Endothelial cell (in vitro differentiated cells): ENCODE results near the gene LRRC45. TPM values are rescaled to one million over a fixed set of nuclear protein-coding genes. Genes with fewer than 3 reads are reported as not detected.

Source experiments
- DNase-seq: peaks from one replicate; pipeline ENCODE4 v3.0.0; 2021; ENCODE audit warnings: low spot score
- H3K27ac Mint-ChIP-seq: one replicate; pipeline ENCODE4 v1.8.0; 2021; ENCODE audit warnings: mixed read lengths, inconsistent platforms; ENCODE audit not compliant: unreplicated experiment
- H3K27me3 Mint-ChIP-seq: one replicate; pipeline ENCODE4 v1.8.0; 2021; ENCODE audit warnings: mild to moderate bottlenecking, moderate library complexity, mixed read lengths, inconsistent platforms; ENCODE audit not compliant: unreplicated experiment
- H3K36me3 Mint-ChIP-seq: one replicate; pipeline ENCODE4 v1.8.0; 2021; ENCODE audit warnings: mild to moderate bottlenecking, low read depth, mixed read lengths, inconsistent platforms; ENCODE audit not compliant: unreplicated experiment
- H3K4me1 Mint-ChIP-seq: one replicate; pipeline ENCODE4 v1.8.0; 2021; ENCODE audit warnings: mild to moderate bottlenecking, mixed read lengths, inconsistent platforms; ENCODE audit not compliant: unreplicated experiment
- H3K4me3 Mint-ChIP-seq: one replicate; pipeline ENCODE4 v1.8.0; 2021; ENCODE audit warnings: mild to moderate bottlenecking, mixed read lengths, inconsistent platforms; ENCODE audit not compliant: unreplicated experiment
- H3K9me3 Mint-ChIP-seq: one replicate; pipeline ENCODE4 v1.8.0; 2021; ENCODE audit warnings: mixed read lengths, inconsistent platforms; ENCODE audit not compliant: unreplicated experiment
- CTCF ChIP-seq: fragments of 200-600 bp; sonication (generic); IDR thresholded peaks from one replicate; pipeline ENCODE4 v1.5.0; 2021; ENCODE audit warnings: antibody characterized with exemption; ENCODE audit not compliant: unreplicated experiment
- total RNA-seq: library from RNA; stranded (reverse); fragmentation: NEBNext Ultra II Directional; extraction: Animal tissue kit (Norgen Biotek cat#: 25700); gene quantifications from one replicate; pipeline ENCODE4 v1.2.1, GENCODE V29; 2021; ENCODE audit not compliant: unreplicated experiment

The LRRC45 gene
- total RNA-seq, 1 donor from 2014 or later = 12.2 TPM

- Mint-ChIP-seq H3K4me3 (no peak overlapping the region), H3K36me3 (peaks cover 4% of the 10 kb centered on the region), H3K27ac (no peak overlapping the region), H3K27me3 (peaks cover 3% of the 10 kb centered on the region), H3K4me1 (no peaks in the 10 kb centered on the region), H3K9me3 (no peaks in the 10 kb centered on the region)
- DNase-seq = no peak
- TF ChIP-seq CTCF = no peak
Measured at GRCh38 chr17:82076018-82076784, 53.1 kb downstream of the LRRC45 start.

DNA sequence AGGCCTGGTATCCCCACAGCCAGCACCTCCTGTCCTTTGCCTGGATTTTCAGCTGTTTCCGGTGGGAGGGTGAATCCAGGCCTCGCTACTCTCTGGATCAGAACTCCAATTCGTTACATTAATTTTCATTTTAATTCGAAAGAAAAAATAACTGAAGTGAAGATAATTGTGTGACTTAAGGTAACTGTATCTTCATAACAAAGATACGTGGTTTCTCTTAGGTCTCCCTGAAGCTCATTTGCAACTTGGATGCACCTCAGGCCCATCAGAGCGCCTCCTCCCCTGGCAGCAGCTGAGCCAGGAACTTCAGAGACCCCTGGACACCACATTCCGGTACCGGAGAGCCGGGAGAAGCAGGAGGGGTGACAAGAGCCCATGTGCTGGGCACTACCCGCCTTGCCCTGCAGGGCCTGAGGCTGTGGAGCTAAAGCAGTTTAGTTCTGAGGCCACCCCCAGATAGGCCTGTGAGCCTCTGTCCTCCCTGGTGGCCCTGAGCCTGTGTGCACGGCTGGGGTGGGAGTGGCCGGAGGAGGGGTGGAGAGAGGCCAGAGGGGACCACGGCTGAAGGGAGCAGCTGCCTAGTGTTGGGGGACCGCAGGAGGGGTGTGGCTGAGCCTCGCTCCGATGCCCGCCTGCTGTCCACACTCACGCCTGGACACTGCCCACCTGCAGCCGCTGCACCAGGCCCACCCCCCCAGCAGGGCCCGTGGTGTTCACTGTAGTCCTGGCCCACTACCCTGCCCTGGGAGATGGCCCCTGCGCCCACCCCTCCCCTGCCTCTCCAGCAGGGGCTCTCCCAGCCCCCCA lies 53.9 kb downstream of the LRRC45 start:
- no peak overlapping the region for H3K4me3 Mint-ChIP-seq
- peaks cover 3% of the 10 kb centered on the region for H3K27me3 Mint-ChIP-seq
- DNase-seq = no peak
- no peaks in the 10 kb centered on the region for H3K4me1 Mint-ChIP-seq
- TF ChIP-seq CTCF = no peak
- no peaks in the 10 kb centered on the region for H3K9me3 Mint-ChIP-seq
- H3K27ac Mint-ChIP-seq = no peak overlapping the region
- peaks cover 4% of the 10 kb centered on the region for H3K36me3 Mint-ChIP-seq

GRCh38 chr17:82077617-82078358 lies 54.7 kb downstream of the LRRC45 start:
- peaks cover 4% of the 10 kb centered on the region for H3K36me3 Mint-ChIP-seq
- TF ChIP-seq CTCF = no peak
- DNase-seq = no peak
- H3K27me3 Mint-ChIP-seq = peaks cover 3% of the 10 kb centered on the region
- peak overlapping the region; percentile 43 for H3K27ac Mint-ChIP-seq
- H3K4me3 Mint-ChIP-seq = no peak overlapping the region
- H3K4me1 Mint-ChIP-seq = no peaks in the 10 kb centered on the region
- H3K9me3 Mint-ChIP-seq = no peaks in the 10 kb centered on the region

- no peak for DNase-seq
- H3K4me3 Mint-ChIP-seq = no peak overlapping the region
- TF ChIP-seq CTCF = no peak
- H3K36me3 Mint-ChIP-seq = peaks cover 4% of the 10 kb centered on the region
- no peaks in the 10 kb centered on the region for H3K4me1 Mint-ChIP-seq
- H3K27me3 Mint-ChIP-seq = peaks cover 3% of the 10 kb centered on the region
- H3K9me3 Mint-ChIP-seq = no peaks in the 10 kb centered on the region
- peak overlapping the region; percentile 43 for H3K27ac Mint-ChIP-seq
Measured at GRCh38 chr17:82078433-82078832, 55.3 kb downstream of the LRRC45 start.
